ENCODE results near the gene DUSP9.

Gene DUSP9

DNA sequence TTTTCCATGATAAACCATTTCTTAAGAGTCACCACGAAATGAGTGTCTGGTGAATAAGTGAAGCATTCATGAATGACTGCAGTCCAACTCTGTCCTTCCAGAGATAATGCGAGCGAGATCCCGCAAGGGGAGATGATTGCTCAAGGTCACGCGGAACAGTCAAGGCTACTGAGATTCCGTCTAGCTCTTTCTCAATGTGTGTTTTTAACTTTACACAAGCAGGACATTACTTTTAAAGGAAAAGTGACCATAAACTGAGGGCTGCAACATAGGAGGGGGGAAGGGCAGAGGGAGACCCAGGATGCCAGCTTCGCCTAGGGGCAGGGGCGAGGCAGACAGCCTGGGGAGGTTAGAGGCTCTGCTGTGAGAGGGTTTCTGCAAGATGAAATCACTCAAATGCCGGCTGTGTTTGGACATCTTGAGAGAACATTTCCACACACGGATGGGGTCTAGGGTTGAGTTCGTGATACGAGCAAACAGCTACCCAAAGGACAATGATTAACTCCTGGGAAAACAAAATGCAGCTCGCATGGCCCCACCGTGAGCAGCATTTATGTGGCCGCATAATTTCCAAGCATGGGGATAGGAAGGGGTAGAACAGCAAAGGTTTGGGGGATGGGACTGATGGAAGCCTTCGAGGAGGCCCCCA lies 24.2 kb upstream of the DUSP9 start:
- no peak for DNase-seq

DNA sequence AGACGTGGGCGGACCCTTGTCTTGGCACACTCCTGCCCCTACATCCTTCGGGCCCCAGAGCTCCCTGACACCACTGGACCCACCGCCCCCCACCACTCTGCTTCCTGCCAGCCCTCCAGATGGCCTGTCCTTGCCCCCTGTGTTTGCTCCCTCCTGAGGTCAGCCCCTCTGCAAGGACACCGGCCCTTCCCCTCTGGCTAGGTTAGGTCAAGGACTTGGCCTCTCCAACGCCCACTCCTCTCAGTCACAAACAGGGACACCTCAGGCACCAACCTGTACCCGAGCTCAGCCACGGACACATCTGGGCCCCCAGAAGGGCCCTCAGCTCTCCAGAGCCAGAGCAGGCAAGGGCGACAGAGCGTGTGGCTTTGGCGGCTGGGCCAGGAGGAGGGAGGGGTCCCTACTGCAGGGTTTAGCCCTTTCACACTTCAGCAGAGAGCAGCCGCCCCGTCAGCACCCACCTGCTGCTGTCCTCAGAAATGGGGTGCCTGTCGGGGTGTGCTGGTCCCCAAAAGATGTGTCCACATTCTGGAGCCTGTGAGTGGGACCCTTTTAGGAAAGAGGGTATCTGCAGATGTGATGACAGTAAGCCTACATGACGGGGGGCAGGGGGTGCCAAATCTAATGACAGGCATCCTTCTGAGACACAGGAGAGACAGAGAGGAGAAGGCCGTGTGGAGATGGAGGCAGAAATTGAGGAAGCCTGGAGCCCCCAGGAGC lies 23.5 kb upstream of the DUSP9 start:
- no peak for DNase-seq

DNA sequence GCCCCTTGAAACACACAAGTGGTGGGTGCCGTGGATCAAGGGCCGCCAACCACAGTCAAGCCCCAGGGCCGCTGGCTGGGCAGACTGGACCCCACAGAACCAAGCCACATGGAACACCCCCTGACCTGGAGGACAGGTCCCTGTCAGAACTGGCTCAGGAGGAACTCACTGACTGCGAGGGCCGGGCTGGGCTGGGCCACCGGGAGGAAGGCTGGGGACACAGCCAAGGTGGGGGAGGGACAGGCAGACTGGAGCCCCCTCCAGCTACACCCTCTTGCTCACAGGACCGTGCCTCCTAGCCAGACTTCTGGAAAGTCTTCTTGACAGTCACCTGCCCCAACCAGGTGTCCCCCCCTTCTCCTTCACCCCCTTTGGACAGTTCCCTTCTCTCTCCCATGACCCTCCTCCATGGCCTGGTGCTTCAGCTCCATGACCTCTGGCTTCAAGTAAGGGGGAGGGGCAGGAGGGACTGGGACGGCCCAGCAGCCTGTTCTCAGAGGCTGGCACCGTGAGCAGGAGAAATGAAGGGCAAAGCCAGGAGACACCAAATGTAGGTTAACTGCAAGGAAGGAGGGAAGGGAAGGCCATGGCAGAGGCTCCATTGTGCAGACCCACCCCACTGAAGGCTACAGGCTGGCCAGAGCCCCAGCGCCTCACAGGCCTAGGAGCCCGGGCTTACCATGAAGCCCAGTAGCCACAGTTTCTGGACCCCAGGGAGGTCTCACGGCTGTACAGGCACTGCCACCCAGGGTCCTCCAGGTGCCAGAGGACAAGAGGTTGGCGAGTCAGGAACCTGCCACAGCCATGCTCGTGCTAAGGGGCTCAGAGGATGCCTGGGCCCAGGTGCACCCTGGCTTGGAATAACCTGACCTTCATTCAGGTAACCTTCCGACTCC lies 22.6 kb upstream of the DUSP9 start:
- DNase-seq: no peak

DNA sequence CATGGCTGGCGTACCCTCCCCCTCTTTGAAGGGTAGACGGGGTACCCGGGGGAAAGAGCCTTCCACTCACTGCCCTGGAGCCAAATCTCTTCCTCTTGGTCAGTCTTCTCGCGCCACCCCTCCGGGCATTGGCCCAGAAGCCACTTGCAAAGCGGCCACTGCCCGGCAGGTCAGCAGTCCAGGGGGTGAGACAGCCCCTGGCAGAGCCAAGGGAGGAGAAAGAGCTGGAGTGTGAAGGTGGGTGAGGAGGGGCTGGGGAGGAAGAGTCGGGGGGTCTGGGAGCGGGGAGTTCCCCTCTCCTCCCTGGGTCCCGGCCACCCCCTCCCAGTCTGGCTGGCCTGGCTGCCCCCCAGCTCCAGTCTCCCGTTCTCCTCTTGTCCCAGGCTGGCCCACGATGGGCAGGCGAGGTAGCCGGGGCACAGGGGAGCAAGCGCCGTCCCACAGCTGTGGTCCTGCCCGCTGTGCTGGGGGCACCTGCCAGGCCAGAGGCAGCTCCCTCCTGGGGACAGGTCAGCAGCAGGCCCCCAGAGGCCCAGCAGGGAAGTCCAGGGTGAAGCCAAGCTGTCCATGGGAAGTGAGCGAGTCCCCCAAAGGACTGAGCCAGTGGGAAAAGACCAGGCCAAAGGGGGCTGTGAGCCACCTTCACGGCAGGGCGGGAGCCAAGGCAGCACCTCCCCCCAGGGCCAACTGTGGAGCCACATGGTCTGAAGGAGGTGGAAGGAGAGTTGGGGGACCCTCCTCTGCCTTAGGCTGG lies 21.6 kb upstream of the DUSP9 start:
- DNase-seq: no peak

DNA sequence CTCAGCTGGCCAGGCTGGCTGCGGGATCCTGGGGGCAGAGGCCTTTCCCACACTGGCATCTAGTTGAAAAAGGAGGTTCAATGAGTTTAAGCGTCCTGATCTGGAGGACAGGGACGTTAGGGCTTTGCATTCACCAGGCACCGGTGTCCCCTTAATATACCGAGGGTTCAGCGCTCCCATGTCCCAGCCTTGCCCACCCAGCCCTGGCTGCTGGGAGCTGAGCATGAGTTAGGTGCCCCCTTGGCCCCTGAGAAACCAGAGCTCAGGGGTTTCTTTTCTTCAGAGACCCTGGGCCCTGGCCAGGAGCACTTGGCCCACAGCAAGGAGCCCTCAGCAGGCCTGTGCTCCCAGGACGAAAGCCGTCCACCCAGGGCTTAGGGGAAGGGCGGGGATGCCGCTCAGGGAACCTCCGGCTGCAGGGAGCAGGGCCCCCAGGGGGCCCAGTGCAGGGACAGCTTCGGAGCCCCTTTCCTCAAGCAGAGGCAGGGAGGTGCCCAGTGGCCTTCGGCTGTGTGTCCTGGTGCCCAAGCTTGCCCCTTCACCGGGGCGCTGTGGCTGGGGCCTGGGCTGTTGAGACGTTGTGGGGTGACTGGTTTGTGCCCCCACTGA lies 20.9 kb upstream of the DUSP9 start:
- no peak for DNase-seq

DNA sequence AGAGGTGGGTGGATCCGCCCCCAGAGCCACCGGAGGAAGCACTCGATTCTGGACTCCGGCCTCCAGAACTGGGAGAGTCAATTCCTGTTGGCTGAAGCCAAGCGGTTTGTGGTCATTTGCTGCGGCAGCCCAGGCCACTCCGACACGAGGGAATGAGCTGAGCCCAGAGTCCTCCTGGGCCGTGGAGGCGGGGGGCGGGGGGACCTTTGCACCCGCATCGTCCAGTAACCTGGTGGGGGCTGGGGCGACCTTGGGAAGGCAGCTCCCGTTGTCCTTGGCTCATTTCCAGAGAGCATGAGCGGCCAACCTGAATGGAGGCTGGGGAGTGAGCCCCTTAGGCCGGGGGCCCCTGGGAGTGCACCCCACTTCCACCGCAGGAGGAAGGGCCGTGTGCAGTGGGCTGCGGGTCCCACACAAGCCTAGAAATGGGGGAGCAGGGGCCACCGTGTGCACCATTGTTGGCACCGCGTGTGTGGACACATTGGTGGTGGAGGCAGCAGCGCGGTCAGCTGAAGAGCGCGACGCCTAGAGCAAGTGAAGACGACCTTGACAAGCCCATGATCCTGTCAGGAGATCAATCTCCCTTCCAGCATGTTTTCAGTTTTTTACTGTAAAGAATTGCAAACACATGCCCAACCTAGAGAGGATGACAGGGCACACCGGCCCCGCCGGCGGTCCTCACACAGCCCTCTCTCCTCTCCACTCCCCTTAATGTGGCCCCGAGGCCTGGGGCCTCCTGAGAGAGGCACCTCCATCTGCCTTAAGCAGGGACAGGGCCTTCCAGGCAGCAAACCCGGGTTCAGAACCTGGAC lies 19.9 kb upstream of the DUSP9 start:
- no peak for DNase-seq

DNA sequence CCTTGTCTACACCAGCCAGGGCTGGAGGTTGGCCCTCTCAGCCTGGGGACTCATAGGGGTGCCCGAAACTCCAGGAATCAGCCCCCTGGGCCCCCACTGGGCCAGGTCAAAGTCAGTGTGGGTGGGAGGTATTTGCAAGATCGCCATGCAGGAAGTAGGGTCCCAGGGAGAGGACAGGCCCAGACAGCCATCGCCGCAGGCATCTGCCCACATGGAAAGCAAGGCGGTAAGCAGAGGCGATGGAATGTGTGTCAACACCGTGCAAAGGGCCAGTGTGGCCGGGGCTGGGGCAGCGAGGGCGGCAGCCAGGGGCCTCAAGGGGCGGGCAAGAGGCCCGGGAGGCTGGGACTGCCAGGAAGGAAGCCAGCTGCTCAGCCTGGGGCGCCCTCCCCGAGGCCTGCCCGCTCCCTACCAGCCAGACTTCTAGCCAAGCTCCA lies 19.3 kb upstream of the DUSP9 start:
- DNase-seq: no peak

DNA sequence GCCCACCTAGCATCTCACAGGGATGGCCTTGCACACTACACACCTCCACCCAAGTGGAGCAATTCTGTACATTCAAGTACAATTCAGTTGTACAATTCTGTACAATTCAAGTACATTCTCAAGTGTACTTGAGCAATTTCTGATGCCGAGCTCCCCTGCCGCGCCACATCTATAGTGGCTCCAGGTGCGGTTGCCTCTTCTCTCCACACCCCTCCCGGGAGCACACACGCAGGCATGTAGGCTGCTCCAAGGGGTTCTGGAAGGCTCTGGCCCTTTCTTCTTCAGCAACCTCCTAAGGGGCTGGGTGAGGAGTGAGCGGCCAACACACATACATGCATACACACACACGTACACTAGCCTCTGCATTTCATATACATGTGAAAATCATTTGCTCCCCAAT lies 18.9 kb upstream of the DUSP9 start:
- no peak for DNase-seq

DNA sequence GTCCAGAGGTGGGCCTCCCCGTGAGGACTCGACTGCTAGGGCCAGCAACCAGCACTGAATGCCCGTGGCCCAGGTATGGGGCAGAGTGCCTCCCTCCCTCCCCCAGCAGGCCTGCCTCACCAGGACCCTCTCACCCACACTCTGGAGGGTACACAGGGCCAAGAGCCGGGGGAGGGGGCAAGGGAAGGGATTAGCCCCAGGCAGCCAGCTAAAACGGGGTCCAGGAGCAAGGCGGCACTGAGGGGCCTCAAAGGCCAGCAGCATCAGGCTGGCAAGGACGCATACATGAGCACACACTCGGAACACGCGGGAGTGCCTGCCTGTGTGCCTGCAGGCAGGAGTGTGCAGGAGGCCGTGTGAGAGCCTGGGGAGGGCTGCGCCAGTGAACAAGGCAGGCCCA lies 18.3 kb upstream of the DUSP9 start:
- no peak for DNase-seq

DNA sequence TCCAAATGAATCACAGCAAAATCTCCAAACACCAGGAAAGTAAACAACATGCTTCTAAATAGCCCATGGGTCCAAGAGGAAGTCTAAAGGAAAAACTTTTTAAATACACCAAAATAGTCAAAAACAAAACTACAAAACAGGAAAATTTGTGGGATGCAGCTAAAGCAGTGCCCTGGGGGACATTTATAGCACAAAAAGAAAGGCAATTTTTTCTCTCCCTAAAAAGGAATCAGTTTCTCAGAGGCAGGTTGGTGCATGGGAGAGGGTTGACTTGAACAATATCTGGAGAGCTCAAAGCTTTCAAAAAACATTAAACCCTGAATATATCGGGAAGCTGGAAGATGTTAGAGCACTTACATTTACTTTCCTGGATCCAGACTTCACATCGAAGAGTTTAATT lies 15.7 kb upstream of the DUSP9 start:
- no peak for DNase-seq

DNA sequence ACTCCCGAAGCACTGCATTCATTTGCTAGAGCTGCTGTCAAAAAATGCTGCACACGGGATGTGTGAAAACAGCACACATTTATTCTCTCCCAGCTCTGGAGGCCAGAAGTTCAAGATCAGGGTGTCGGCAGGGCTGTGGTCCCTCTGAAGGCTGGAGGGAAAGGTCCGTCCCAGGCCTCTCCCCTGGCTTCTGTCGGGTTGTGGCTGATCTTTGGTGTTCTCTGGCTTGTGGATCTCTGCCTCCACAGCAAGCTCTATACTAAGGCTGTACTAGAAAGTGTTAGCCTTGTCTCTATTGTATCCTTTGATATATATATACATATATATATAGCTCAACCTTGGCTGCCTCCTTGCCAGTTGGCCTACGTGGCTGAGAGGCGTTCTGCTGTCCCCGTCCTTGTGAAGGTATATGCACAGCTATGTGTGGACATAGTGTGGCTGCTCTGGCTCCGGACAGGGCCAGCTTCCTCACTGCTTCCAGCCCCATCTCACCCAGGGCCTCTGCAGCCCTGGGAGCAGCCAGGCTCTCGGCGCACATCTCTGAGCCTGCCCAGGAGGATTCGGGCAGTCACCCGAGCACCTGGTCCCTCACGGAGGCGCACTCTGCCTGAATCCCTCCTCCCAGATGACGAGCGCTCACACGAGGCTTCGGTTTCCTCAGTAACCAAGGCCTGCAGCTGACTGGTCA lies 15.0 kb upstream of the DUSP9 start:
- no peak for DNase-seq

DNA sequence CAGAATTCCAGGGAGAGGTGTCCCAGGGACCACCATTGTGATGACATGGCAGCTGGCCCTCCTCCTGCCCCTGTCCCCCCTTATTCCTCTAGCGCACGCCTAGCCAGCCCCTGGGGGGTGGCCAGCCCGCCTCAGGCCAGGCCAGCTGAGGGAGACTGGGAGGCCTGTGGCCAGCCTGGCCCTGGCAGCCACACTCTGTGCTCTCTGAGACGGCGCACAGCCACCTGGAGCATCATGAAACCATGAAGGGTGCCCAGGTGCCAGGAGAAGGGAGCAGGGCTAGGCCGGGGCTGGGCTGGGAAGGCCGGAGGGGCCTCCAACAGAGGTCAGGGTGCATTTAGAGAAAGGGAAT lies 14.4 kb upstream of the DUSP9 start:
- DNase-seq: no peak

DNA sequence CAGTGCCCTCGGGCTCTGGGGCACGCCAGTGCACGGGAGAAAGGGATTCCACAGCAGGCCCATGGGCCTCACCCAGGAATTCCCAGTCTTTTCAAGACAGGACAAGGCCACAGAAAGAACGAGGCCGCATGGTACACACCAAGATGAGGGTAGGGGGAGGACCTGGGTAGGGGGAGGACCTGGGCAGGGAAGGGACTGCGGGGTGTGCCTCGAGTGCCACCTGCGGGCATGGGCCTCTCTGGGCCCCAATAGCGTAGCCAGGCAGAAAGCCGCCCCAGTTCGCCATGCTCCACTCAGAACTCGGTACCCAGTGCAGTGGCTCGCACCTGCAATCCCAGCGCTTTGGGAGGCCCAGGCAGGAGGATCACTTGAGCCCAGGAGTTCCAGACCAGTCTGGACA lies 14.0 kb upstream of the DUSP9 start:
- DNase-seq: no peak

DNA sequence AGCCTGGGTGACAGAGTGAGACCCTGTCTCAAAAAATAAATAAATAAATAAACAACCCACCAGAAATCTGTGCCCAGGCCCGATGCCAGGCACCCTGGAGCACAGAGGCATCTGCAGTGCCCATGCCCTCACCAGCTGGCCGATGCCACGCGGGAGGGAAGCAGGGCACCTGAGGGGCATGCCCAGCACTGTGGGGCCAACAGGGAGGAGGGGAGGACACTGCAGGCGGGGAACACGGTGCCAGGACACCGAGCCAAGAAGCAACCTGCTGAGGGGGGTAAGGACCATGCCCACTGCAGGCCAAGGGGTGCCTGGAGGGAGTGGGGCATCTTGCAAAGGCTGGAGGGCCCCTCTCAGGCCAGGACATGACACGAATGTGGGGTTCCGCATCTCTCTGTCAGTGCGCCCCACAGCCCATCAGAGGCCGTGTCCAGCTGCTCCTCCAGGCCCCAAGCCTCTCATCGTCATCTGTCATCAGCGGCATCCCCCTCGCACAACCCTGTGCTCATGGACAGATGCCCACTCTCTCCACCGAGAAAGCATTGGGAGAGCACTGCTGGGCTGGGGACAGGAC lies 13.3 kb upstream of the DUSP9 start:
- no peak for DNase-seq

DNA sequence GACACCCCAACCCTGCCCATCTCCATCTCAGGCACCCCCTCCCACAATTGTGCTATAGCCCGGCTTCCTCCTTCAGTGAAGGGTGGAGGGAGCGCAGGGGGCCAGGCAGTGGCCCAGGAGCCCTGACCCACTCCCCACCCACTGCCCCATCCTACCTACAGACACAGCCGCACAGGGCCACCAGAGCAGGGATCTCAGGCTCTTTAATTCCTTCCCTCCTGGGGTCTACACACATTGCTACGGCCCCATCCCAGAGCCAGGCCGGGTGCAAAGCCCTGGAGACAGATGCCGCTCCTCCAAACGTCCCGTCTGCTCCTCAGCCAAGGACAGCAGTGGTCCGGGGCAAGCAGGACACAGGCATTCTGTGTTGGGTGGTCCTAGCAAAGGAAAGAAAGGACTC lies 12.8 kb upstream of the DUSP9 start:
- no peak for DNase-seq

DNA sequence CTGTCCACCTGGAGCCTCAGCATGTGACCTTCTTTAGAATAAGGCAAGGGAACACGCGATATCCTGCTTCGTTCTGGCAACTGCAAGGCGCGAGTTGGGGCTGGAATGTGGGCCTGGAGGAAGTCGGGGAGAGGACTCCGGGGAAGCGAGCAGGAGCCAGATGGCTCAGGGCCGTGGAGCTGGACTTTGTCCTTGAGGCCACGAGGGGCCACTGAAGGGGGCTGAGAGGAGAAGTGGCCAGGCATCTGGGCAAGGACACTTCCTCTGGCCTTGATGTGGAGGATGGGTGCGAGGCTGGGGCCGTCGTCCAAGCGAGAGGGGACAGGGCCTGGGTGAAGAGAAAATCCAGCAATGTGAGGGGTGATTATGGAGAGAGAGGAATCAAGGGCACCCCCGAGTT lies 12.2 kb upstream of the DUSP9 start:
- no peak for DNase-seq

DNA sequence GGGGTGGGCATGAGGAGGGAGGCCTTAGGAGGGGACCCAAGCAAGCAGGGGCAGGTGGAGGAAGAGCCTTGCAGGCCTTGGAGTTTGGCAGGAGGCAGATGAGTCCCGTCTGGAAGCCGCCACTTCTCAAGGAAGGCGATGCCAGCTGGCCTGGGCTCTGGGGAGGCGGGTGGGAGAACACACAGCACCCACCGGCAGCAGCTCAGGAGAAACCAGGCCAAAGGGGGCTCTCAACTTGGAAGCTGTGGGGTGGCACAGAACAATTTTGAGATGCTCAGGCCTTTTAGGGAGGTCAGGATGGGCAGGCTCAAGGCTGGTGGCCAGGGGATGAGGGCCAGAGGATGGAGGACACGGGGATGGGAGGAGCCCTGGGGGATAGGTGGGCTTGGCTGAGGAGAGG lies 11.6 kb upstream of the DUSP9 start:
- no peak for DNase-seq

DNA sequence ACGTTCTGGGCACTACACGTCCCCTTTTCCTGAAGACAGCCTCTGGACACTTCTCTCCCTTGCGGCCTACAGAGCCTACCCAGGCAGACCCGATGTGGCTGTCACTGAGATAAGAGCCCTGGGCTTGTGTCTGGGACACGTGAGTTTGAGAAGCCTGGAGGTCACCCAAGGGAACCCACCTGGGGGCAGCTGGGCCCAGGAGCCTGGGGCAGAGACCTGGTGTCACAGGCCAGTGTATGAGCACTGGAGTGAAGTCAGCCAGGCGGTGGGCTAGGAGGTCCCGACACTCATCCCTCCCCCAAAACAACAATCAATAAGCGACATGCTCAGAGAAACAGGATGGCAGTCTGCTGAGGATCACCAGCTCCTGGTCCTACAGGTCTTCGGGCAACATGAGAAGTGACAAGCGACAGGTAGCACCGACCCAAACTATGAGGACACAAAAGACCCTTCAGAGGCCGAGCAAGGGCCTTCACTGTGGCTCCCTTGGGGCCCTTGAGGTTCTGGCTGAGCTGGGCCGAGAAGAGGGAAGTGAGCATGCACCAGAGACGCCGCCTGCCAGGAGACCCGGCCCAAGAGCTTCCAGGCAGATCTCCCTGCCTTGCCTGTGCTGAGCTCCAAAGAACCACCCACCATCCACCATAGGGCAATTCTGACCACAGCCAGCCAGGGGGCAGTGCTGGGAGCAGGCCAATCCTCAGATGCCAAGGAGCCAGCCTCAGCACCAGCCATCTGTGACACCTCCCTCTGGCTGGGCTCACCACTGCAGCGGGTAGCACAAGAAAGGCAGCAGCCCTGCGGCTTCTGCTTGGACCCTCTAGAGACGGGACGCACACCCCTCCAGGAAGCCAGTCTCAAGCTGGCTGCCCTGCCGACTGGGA lies 11.0 kb upstream of the DUSP9 start:
- peak; percentile 12 for DNase-seq

DNA sequence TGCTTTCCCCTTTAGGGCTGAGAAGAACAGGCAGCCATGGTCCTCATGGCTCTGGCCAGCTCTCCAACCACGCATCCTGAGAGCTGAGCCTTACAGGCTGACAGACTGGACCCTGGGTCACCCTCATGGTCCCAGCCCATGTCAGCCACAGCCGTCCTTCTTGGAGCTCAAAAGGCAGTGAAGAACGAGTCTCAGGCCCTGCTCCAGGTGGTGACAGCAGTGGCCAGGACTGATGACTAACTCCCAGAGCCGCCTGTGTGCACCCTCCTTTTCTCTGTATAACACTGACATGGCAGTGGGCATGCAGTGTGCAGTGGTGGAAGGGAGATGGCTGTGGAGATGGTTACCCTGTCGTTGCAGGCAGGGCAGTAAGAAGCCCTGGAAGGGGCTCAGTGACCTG lies 10.3 kb upstream of the DUSP9 start:
- no peak for DNase-seq
